Urinary bladder (tissue), 4 donors: ENCODE data around the gene SAMD9. TPM values are rescaled to one million over a fixed set of nuclear protein-coding genes. Genes with fewer than 3 reads are reported as not detected.
"Not testable (repeated sequence)": the region's sequence is repeated elsewhere in the genome, so short reads cannot be mapped to it uniquely, and the experiment has no call there.

Experiments
- DNase-seq: peaks from one replicate; pipeline ENCODE4 v3.0.0-alpha.2; 2015; ENCODE audit errors: extremely low spot score
- H3K27ac ChIP-seq: one replicate; pipeline ENCODE4 v1.5.1; 2013; ENCODE audit warnings: low read depth, mild to moderate bottlenecking, moderate library complexity
- H3K36me3 ChIP-seq: one replicate; pipeline ENCODE4 v1.6.1; 2013; ENCODE audit warnings: mild to moderate bottlenecking, moderate library complexity; ENCODE audit not compliant: insufficient read depth
- H3K4me1 ChIP-seq: one replicate; pipeline ENCODE4 v1.6.1; 2013; ENCODE audit warnings: mild to moderate bottlenecking, moderate library complexity; ENCODE audit not compliant: insufficient read depth
- H3K4me3 ChIP-seq: one replicate; pipeline ENCODE4 v1.5.1; 2013; ENCODE audit warnings: low read depth, low read length
- WGBS: extraction: QIAGEN DNeasy Blood & Tissue Kit; methylation state at CpG from one replicate; pipeline ENCODE4 v1.1.7; 2013; 5-methylcytosine and 5-hydroxymethylcytosine counted together
- polyA plus RNA-seq: library from polyadenylated mRNA; stranded (reverse); fragments of 200-250 nt; gene quantifications from one replicate; pipeline ENCODE4 v1.2.3, GENCODE V29; 2013
- total RNA-seq: library from RNA; depleted of rRNA; stranded (reverse); fragments of >200 nt; gene quantifications from one replicate; pipeline ENCODE4 v1.2.3, GENCODE V29; 2014
- donor health status: healthy with polysubstance abuse.
- donor health status: healthy.

SAMD9 gene
- total and polyA plus RNA-seq, 2 donors = 2.3 to 29.0 TPM

DNA sequence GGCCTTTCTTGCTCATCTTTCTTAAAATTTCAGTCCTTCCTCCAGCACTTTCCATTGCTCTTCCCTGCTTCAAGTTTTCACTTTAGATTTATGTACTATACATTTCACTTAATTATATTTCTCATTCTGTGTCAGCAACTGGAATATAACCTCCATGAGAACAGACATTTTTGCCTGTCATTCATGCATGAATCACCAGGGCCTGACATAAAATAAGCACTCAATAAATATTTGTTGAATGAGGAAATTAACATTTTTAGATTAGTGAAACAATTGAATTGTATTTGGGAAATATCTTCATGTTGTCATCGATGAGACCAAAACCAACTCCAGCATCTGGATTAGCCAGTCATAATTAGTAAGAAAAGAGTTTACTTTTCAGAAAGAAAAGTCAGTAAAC is 24.3 kb upstream of the SAMD9 start:
- 95% methylated on average over 1 of the region's 1 CpG for WGBS
- H3K4me1 ChIP-seq = no peaks in the 10 kb centered on the region
- H3K27ac ChIP-seq = no peak overlapping the region
- no peak for DNase-seq
- H3K4me3 ChIP-seq = no peak overlapping the region
- H3K36me3 ChIP-seq = peaks cover 10% of the 10 kb centered on the region

DNA sequence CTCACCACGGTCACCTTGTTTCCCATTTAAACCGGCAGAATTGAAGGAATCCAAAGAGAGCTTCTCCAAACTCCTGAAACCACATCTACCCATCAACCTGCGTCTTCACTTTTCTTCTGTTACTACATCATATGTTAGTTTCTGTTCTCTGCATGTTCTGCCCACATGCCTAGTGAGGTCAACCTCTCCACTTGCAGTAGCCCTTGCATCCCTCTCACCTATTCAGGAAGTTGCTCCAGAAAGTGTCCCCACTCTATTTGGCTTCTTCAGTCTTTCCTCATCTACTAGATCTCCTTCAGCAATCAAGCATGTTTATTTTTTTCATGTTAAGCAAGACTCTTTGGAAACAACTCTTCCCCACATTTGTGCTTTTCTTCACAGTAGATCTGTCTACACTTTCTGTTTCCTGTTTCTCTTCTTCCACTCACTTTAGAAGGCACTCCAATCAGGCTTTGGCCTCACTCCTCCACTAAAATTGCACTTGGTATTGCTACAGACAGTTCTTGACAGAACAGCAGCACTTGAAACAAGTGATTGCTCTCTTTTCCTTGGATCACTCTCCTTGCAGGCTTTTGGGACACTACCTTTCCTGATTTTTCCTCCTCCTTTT is 22.9 kb upstream of the SAMD9 start:
- DNase-seq = no peak
- Histone ChIP-seq H3K4me3 (no peak overlapping the region), H3K4me1 (no peaks in the 10 kb centered on the region), H3K27ac (no peak overlapping the region), H3K36me3 (peaks cover 13% of the 10 kb centered on the region)
- WGBS = 93% methylated on average over 3 of the region's 3 CpGs

GRCh38 chr7:93138576-93138975 is 20.8 kb upstream of the SAMD9 start:
- no peak overlapping the region for H3K4me3 ChIP-seq
- WGBS = 92% methylated on average over 4 of the region's 4 CpGs
- DNase-seq = no peak
- H3K4me1 ChIP-seq = no peaks in the 10 kb centered on the region
- H3K27ac ChIP-seq = no peak overlapping the region
- peaks cover 10% of the 10 kb centered on the region for H3K36me3 ChIP-seq

DNA sequence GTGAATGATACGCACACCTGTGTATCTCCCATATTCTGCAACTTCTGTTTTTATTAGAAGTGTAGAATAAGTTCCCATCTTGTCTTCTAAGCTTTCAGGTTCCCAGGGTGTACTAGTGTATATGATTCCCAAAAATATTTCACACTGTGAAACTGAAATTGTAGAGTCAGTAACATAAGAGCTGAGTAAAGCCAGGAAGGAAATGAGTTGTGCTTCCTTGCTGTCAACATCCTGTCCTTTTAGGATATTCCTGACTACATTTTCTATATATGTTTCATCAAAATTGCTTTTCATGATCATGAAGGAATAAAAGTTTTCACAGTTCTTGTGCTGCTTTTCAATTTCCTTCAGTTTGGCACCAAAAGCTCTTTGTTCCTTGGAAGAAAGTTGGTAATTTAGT is 15.2 kb upstream of the SAMD9 start:
- 88% methylated on average over 1 of the region's 1 CpG for WGBS
- no peak overlapping the region for H3K4me3 ChIP-seq

GRCh38 chr7:93132216-93132615 is 14.4 kb upstream of the SAMD9 start:
- H3K4me1 ChIP-seq = no peaks in the 10 kb centered on the region
- no peak overlapping the region for H3K4me3 ChIP-seq
- peaks cover 4% of the 10 kb centered on the region for H3K36me3 ChIP-seq
- WGBS = 85% methylated on average over 3 of the region's 3 CpGs
- H3K27ac ChIP-seq = no peak overlapping the region
- no peak for DNase-seq

More for the DNA sequence above, 15.2 kb upstream of the SAMD9 start:
- no peak for DNase-seq
- Histone ChIP-seq H3K4me1 (no peaks in the 10 kb centered on the region), H3K36me3 (peaks cover 3% of the 10 kb centered on the region), H3K27ac (no peak overlapping the region)

- H3K4me3 ChIP-seq, H3K4me1 ChIP-seq, H3K27ac ChIP-seq, H3K36me3 ChIP-seq, DNase-seq: not testable (repeated sequence)
- WGBS = 92% methylated on average over 1 of the region's 1 CpG
These were observed 9.2 kb upstream of the SAMD9 start for GRCh38 chr7:93126954-93127353.

GRCh38 chr7:93123532-93123931 is 5.8 kb upstream of the SAMD9 start:
- not testable (repeated sequence) for DNase-seq, H3K4me1 ChIP-seq, H3K27ac ChIP-seq, H3K36me3 ChIP-seq, H3K4me3 ChIP-seq
- 93% methylated on average over 3 of the region's 3 CpGs for WGBS

GRCh38 chr7:93120592-93121549 is 3.1 kb upstream of the SAMD9 start:
- Histone ChIP-seq H3K4me3 (no peak overlapping the region), H3K4me1 (no peaks in the 10 kb centered on the region), H3K27ac (no peak overlapping the region), H3K36me3 (no peaks in the 10 kb centered on the region)
- 90% methylated on average over 12 of the region's 12 CpGs for WGBS
- DNase-seq = no peak

DNA sequence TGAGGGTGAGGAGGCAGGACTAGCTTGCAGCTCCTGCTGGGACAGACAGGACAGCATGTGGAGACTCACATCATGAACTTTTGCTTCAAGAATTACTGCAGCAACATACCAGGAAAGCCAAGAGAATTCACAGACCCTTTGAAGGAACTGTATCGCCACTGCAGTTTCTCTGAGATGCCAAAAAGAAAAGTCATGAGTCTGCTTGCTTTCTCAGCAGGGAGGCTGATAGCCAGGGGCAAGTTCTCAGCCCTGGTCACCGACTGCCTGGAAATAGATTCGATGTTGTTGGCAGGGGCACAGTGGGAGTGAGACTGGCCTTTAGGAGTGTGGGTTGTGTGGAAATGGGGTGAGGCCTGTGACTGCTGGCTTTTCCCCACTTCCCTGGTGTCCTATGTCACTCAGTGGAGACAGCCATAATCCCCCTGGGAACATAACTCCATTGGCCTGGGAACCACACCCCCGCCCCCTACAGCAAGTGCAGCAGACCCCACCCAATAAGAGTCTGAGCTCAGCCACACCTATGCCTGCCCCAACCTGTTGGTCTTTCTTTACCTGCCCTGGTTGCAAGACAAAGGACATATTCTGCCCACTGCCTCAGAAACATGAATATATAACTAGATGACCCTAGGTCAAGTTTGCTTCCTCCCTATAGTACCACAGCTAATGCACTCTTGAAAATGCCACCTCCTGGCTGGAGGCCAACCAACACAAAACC is 1.6 kb upstream of the SAMD9 start:
- 82% methylated on average over 4 of the region's 4 CpGs for WGBS

GRCh38 chr7:93117327-93117726 is 452 bp downstream of the SAMD9 start:
- Histone ChIP-seq H3K27ac (no peak overlapping the region), H3K4me1 (no peaks in the 10 kb centered on the region), H3K4me3 (peak overlapping the region; percentile 39), H3K36me3 (no peaks in the 10 kb centered on the region)
- no peak for DNase-seq
- 62% methylated on average over 1 of the region's 1 CpG for WGBS

More for the DNA sequence above, 1.6 kb upstream of the SAMD9 start:
- no peak overlapping the region for H3K27ac ChIP-seq
- H3K4me1 ChIP-seq = no peaks in the 10 kb centered on the region
- DNase-seq = no peak
- H3K36me3 ChIP-seq = no peaks in the 10 kb centered on the region
- H3K4me3 ChIP-seq = no peak overlapping the region

DNA sequence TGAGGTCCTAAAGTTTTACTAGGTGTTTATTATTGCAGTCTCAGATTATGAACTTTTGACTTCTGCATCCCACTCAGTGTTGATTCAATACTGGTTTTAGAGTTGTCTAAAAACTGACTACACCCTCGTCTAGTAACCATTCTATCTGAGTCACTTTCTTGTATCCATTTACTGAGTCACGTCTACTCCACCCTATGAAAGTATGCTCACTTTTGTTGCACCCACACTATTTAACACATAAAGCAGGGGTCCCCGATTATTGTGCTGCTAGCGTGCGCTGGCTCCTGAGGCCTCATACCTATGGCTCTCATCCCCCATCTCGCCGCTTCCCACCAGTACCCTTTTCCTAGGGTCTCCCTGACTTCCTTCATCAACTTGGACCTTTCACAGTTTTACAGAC is 2.0 kb downstream of the SAMD9 start:
- Histone ChIP-seq H3K27ac (no peak overlapping the region), H3K36me3 (no peaks in the 10 kb centered on the region), H3K4me1 (no peaks in the 10 kb centered on the region), H3K4me3 (no peak overlapping the region)
- no peak for DNase-seq
- 74% methylated on average over 7 of the region's 7 CpGs for WGBS

DNA sequence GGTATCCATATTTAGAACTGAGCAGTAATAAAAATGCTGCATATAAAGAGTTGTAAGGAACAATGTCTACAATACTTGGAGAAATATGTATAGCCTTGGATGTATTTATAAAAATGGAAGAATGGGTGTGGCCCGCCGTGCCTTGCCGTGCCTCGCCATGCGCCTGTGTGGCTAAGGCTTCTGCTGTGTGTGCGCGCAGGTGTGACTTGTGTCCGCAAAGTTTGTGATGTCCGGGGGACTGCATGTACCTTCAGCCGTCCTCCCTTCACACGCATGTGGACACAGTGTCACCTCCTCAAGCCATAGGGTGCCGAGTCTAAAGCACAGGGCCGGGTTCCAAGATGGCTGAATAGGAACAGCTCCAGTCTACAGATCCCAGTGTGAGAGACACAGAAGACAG is 9.8 kb downstream of the SAMD9 start:
- Histone ChIP-seq H3K27ac (no peak overlapping the region), H3K4me1 (no peaks in the 10 kb centered on the region), H3K36me3 (peaks cover 7% of the 10 kb centered on the region), H3K4me3 (no peak overlapping the region)
- no peak for DNase-seq
- WGBS = 93% methylated on average over 13 of the region's 13 CpGs

DNA sequence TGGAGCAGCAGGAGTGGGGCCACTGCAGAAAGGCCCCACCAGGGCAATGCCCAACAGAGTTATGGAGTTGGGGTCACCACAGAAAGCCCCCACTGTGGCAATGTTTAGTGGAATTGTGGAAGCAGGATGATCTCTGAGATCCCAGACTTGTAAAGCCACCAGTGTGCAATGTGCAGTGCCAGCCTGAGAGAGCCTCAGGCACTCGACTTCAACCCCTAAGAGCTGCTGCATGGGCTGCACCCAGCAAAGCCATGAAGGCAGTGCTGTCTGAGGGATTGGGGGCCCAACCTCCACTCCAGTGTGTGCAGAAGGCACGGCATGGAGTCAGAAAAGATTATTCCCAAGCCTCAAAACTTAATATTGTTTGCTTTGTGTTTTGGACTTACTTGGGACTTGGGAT is 20.4 kb downstream of the SAMD9 start:
- Histone ChIP-seq H3K27ac (no peak overlapping the region), H3K4me1 (no peaks in the 10 kb centered on the region), H3K4me3 (no peak overlapping the region), H3K36me3 (no peaks in the 10 kb centered on the region)
- DNase-seq = no peak
- 72% methylated on average over 2 of the region's 2 CpGs for WGBS
